ENCODE data around the gene MMD.

DNA sequence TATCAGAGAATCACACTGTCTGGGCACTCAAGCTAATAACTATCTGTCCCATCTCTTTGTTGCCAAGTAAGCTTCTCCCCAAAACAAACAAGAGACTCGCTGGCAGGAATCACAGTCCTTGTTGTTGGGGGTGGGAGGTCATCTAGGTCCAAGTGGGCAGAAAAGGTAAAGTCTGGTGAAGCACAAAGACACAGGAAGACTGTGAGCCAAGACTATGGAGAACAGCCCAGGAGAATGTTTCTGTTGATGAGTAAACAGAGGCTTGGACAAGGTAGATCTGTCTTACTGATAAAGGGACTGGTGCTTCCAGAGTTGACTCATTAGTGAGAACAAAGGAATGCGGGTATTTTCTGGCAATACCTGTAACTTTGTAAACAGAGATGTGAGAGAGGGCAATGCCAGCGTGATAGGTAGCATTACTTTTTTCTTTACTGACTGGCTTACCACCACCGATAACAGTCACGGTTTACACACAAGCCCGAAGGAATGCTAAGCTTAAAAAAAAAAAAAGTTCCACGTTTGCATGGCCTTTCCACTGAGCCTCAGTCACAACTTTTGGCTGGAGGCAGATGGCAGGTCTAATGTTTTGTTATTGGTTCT, 11.5 kb upstream of the MMD start:
- TF ChIP-seq GATA3 (IDR thresholded peaks at IDR 0.05; ENCODE audit: low read depth, low read length) = no peak
- peak; percentile 5; the same call in 1 of the 2 replicates for TF ChIP-seq GATA2 (IDR thresholded peaks at IDR 0.05; ENCODE audit: low read depth, low read length)
